Right lobe of liver (tissue), 6 donors: ENCODE results near the gene USP47. TPM values are rescaled to one million over a fixed set of nuclear protein-coding genes. Genes with fewer than 3 reads are reported as not detected.

ENCODE experiments used
- ATAC-seq, 4 donors: fragments of 200-7000 bp; cut with Tn5 transposase; one replicate each; pipeline ENCODE4 v1.9.1; 2020; ENCODE audit warnings: mild to moderate bottlenecking in 4 of 4, moderate library complexity in 4 of 4
- DNase-seq, 3 donors: peaks; one replicate each; pipeline ENCODE4 v3.0.0-alpha.2; 2020
- H3K27ac ChIP-seq, 3 donors: fragments of 200-600 bp; one replicate each; pipeline ENCODE4 v1.8.0; 2022
- H3K27me3 ChIP-seq, 2 donors: fragments of 200-600 bp; one replicate each; pipeline ENCODE4 v1.8.0; 2022
- H3K36me3 ChIP-seq, 4 donors: fragments of 200-600 bp; sonication (generic) in 1 of 4; one replicate each; pipeline versions ENCODE4 v1.5.1 to v1.8.0; 2017 to 2022; ENCODE audit warnings: control low read depth in 1 of 4
- H3K4me1 ChIP-seq, 4 donors: fragments of 200-600 bp; sonication (generic) in 1 of 4; one replicate each; pipeline versions ENCODE4 v1.5.1 to v1.8.0; 2017 to 2022; ENCODE audit warnings: control low read depth in 1 of 4
- H3K4me3 ChIP-seq, 3 donors: fragments of 200-600 bp; one replicate each; pipeline ENCODE4 v1.8.0; 2022
- H3K9me3 ChIP-seq, 4 donors: fragments of 200-600 bp; sonication (generic) in 1 of 4; one replicate each; pipeline versions ENCODE4 v1.5.1 to v1.8.0; 2017 to 2022; ENCODE audit warnings: control low read depth in 1 of 4
- POLR2A ChIP-seq: fragments of 450-650 bp; IDR thresholded peaks from one replicate; pipeline ENCODE4 v1.6.1; 2017; ENCODE audit warnings: antibody characterized with exemption, mild to moderate bottlenecking
- WGBS: methylation state at CpG from one replicate; pipeline ENCODE4 v1.1.6; 2018; ENCODE audit warnings: low coverage, low lambda C conversion rate; ENCODE audit not compliant: insufficient coverage; ENCODE audit errors: missing lambda C conversion rate; 5-methylcytosine and 5-hydroxymethylcytosine counted together
- intact Hi-C, 2 donors: fragments of 100-400 bp; cut with DNase I; formaldehyde crosslinking; loops; one replicate each; pipeline versions ENCODE4 v1.11.2 to v1.14.1; 2022
- total RNA-seq, 6 experiments: library from RNA; depleted of rRNA in 2 of 6; stranded (reverse); fragments of >200 nt in 2 of 6; fragmentation: NEBNext Ultra II Directional in 3 of 6; extraction: Animal tissue kit (Norgen Biotek cat#: 25700) in 3 of 6; gene quantifications; one replicate each; pipeline versions ENCODE4 v1.1.0 to v1.2.4, GENCODE V29; 2016 to 2023
- TF ChIP-seq, protein P1 (sequence below), 4 donors: fragments of 200-600 bp in 3 of 4; fragments of 450-650 bp in 1 of 4; IDR thresholded peaks; one replicate each; pipeline versions ENCODE4 v1.5.1 to v1.8.0; 2016 to 2022; ENCODE audit warnings: antibody characterized with exemption in 4 of 4, mild to moderate bottlenecking in 2 of 4
- donor health status: DM: no; HTN: yes; CAD: no.
- donor health status: DM: no; HTN: no; CAD: no.
- donor health status: DM: no; HTN: no; CAD: no.
- donor health status: DM: no; HTN: yes; CAD: no.
- donor health status: DM: no; HTN: yes; CAD: no.

The USP47 gene
- total RNA-seq, 6 experiments from 2014 or later, result 25.2 to 38.1 (median 29.6) TPM

GRCh38 chr11:11931461-11932055 is 89.8 kb downstream of the USP47 start:
- Histone ChIP-seq H3K4me1 (no peaks in the 10 kb centered on the region), H3K36me3 (peaks cover 0 to 19% (median 9%) of the 10 kb centered on the region in 4 donors), H3K9me3 (no peaks in the 10 kb centered on the region), H3K27ac (no peak overlapping the region), H3K4me3 (no peak overlapping the region), H3K27me3 (no peaks in the 10 kb centered on the region)
- 49% methylated on average over 5 of the region's 5 CpGs for WGBS
- DNase-seq (peak in 1 of 3 donors; percentile 49), ATAC-seq (peak; percentile 96 to 100 (median 98))
- no peak for TF ChIP-seq POLR2A
- TF ChIP-seq, protein P1, sequence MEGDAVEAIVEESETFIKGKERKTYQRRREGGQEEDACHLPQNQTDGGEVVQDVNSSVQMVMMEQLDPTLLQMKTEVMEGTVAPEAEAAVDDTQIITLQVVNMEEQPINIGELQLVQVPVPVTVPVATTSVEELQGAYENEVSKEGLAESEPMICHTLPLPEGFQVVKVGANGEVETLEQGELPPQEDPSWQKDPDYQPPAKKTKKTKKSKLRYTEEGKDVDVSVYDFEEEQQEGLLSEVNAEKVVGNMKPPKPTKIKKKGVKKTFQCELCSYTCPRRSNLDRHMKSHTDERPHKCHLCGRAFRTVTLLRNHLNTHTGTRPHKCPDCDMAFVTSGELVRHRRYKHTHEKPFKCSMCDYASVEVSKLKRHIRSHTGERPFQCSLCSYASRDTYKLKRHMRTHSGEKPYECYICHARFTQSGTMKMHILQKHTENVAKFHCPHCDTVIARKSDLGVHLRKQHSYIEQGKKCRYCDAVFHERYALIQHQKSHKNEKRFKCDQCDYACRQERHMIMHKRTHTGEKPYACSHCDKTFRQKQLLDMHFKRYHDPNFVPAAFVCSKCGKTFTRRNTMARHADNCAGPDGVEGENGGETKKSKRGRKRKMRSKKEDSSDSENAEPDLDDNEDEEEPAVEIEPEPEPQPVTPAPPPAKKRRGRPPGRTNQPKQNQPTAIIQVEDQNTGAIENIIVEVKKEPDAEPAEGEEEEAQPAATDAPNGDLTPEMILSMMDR (IDR thresholded peaks at IDR 0.05), result peak; percentile 58 to 84 (median 72)
- intact Hi-C loops, result loop anchor here (10.0 kb wide), 2 partner anchors 113 to 353 kb away; no protein-coding TSS in a partner anchor

GRCh38 chr11:11935536-11935935 is 93.8 kb downstream of the USP47 start:
- Histone ChIP-seq H3K4me3 (no peak overlapping the region), H3K27ac (no peak overlapping the region), H3K27me3 (no peaks in the 10 kb centered on the region), H3K4me1 (peaks cover 0 to 12% (median 0%) of the 10 kb centered on the region in 4 donors), H3K9me3 (no peaks in the 10 kb centered on the region), H3K36me3 (peaks cover 0 to 25% (median 4%) of the 10 kb centered on the region in 4 donors)
- WGBS, result 100% methylated on average over 2 of the region's 2 CpGs
- DNase-seq (no peak), ATAC-seq (no peak)
- TF ChIP-seq POLR2A, result no peak
- TF ChIP-seq, protein P1 (IDR thresholded peaks at IDR 0.05), result no peak
- intact Hi-C loops, result loop anchor here (10.0 kb wide), 2 partner anchors 109 to 349 kb away; no protein-coding TSS in a partner anchor

- Histone ChIP-seq H3K4me3 (no peak overlapping the region), H3K9me3 (no peaks in the 10 kb centered on the region), H3K27ac (peak overlapping the region in 1 of 3 donors; percentile 12), H3K27me3 (no peaks in the 10 kb centered on the region), H3K36me3 (peaks cover 0 to 32% (median 6%) of the 10 kb centered on the region in 4 donors), H3K4me1 (peaks cover 0 to 12% (median 0%) of the 10 kb centered on the region in 4 donors)
- intact Hi-C loops, result loop anchor here (10.0 kb wide), 2 partner anchors 107 to 347 kb away; no protein-coding TSS in a partner anchor
- TF ChIP-seq, protein P1 (IDR thresholded peaks at IDR 0.05), result no peak
- no peak for TF ChIP-seq POLR2A
- DNase-seq (no peak), ATAC-seq (no peak)
- 79% methylated on average over 3 of the region's 3 CpGs for WGBS
Observed at GRCh38 chr11:11937433-11937832, 95.7 kb downstream of the USP47 start.

DNA sequence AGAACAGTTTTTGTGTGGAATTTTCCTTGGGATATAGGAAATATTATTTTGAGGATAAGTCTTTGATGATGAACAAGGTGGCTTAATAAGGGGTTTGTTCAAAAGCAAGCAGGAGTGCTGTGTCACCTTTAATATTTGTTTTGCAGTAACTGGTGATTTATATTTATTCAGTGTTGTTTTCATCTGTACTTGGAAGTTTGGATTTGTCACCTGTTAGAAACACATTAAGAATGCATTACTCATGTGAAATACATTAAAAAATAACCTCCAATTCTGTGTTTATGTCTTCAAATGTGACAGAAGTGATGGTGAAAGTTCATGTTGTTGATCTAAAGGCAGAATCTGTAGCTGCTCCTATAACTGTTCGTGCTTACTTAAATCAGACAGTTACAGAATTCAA is 96.2 kb downstream of the USP47 start:
- Histone ChIP-seq H3K36me3 (peaks cover 0 to 31% (median 9%) of the 10 kb centered on the region in 4 donors), H3K27ac (peak overlapping the region in 1 of 3 donors; percentile 12), H3K9me3 (no peaks in the 10 kb centered on the region), H3K4me1 (peaks cover 0 to 12% (median 0%) of the 10 kb centered on the region in 4 donors), H3K4me3 (no peak overlapping the region), H3K27me3 (no peaks in the 10 kb centered on the region)
- WGBS, result 79% methylated on average over 1 of the region's 1 CpG
- DNase-seq (no peak), ATAC-seq (peak in 2 of 4 donors; percentile 46 to 84)
- intact Hi-C loops, result loop anchor here (10.0 kb wide), 2 partner anchors 107 to 347 kb away; no protein-coding TSS in a partner anchor
- no peak for TF ChIP-seq POLR2A
- TF ChIP-seq, protein P1 (IDR thresholded peaks at IDR 0.05), result no peak
